HFF-Myc (cell line): ENCODE data around the gene FIG4.
"Not testable (repeated sequence)": the region's sequence is repeated elsewhere in the genome, so short reads cannot be mapped to it uniquely, and the experiment has no call there.

ENCODE experiments used
- DNase-seq: peaks from one replicate; pipeline ENCODE4 v3.0.0-alpha.2; 2011; ENCODE audit warnings: low read depth; ENCODE audit errors: extremely low read depth
- H3K4me3 ChIP-seq: replicated peaks from 2 replicates; pipeline ENCODE4 v1.5.1; 2011; ENCODE audit warnings: low read depth, mild to moderate bottlenecking, control low read depth, low read length
- TF ChIP-seq, protein P1 (sequence below): IDR thresholded peaks from 2 replicates; pipeline ENCODE4 v1.5.1; 2012; ENCODE audit warnings: mild to moderate bottlenecking, low read depth, low read length, control low read depth; ENCODE audit errors: missing control alignments

FIG4 gene

DNA sequence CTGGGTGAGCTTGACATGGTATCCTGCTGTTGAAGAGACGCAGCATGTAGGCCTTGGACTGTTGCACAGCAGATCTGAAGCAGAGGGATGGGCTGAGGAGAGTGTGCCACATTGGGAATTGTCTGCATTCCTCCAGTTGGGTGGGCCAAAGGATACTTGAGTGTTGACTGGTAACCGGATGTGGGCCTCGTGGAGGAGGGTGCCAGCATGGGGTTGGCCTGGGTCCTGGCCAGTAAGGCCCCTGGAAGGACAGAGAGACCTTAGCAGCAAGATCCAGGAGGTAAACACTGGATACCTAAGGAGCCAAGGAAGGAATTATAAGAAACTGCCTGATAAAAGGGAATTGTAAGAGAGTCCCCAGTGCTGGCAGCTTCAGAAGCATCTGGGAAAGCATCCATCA is 76.9 kb downstream of the FIG4 start:
- DNase-seq = no peak
- H3K4me3 ChIP-seq = no peak overlapping the region
- TF ChIP-seq, protein P1, sequence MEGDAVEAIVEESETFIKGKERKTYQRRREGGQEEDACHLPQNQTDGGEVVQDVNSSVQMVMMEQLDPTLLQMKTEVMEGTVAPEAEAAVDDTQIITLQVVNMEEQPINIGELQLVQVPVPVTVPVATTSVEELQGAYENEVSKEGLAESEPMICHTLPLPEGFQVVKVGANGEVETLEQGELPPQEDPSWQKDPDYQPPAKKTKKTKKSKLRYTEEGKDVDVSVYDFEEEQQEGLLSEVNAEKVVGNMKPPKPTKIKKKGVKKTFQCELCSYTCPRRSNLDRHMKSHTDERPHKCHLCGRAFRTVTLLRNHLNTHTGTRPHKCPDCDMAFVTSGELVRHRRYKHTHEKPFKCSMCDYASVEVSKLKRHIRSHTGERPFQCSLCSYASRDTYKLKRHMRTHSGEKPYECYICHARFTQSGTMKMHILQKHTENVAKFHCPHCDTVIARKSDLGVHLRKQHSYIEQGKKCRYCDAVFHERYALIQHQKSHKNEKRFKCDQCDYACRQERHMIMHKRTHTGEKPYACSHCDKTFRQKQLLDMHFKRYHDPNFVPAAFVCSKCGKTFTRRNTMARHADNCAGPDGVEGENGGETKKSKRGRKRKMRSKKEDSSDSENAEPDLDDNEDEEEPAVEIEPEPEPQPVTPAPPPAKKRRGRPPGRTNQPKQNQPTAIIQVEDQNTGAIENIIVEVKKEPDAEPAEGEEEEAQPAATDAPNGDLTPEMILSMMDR = no peak

DNA sequence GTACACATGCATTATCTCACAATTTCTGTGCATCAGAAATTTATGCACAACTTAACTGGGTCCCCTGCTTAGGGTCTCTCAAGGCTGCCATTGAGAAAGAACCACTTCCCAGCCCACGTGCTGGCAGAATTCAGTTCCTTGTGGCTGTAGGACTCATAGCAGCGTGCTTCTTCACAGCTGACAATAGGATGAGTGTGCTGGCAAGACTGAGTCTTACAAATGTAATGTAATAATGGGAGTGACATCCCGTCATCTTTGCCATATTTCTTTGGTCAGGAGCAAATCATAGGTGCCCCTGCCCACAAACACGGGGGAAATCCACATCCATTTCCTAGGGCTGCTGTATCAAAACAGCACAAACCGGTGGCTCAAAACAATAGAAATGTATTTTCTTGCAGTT is 77.4 kb downstream of the FIG4 start:
- no peak for DNase-seq
- TF ChIP-seq, protein P1 = no peak
- no peak overlapping the region for H3K4me3 ChIP-seq

DNA sequence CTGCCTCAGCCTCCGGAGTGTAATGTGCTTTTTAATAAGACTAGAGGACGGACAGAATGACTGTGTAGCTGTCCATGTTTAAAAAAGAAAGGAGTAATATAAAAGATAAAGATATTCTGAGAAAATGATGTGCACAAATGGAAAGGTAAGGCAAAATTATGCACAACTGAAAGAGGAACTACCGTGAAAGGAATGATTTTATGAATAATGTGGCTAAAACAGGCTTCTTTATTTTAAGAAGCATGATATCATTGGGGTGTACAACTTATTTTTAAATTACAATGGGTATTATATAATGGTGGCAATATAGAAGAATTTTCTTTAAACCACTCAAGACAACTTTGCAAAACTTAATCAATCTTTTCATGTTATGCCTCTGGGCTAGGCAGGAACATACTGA is 78.1 kb downstream of the FIG4 start:
- H3K4me3 ChIP-seq = no peak overlapping the region
- DNase-seq = no peak
- TF ChIP-seq, protein P1 = no peak

DNA sequence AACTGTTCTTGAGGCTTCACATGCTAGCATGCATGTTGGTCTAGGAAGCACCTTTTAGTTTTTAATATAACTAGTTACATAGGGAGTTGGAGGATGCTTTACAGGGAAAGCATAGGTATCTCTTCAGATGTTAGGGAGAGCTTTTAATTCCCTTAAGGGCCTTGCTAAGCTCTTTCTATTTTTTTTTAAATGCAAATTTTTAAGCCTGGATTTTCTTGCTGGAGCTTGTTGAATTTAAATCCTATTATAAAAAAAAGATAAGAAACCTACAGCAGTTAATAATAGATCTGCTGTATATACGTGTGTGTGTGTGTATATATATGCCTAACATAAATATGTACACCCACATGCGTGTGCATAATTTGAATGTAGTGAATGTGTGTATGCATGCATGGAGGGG is 79.0 kb downstream of the FIG4 start:
- no peak overlapping the region for H3K4me3 ChIP-seq
- TF ChIP-seq, protein P1 = no peak
- DNase-seq = no peak

DNA sequence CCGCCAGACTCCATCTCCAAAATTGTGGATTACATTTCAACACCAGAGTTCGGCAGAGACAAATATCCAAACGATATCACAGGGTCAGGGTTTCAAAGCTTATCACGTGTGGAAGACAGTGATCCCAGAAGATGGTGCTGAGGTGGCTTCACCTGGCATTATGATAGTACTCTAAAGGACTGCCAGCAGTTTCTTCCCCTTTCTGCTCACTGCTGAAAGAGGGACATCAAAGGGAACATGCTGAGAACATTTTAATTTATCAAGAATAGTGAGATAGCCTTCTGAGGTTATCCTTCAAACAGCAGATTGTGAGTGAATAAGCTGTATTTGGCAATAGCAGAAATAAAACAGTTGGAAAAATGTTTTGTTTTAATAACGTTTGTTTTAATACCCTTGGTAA is 79.7 kb downstream of the FIG4 start:
- DNase-seq = no peak
- H3K4me3 ChIP-seq = no peak overlapping the region
- TF ChIP-seq, protein P1 = no peak

DNA sequence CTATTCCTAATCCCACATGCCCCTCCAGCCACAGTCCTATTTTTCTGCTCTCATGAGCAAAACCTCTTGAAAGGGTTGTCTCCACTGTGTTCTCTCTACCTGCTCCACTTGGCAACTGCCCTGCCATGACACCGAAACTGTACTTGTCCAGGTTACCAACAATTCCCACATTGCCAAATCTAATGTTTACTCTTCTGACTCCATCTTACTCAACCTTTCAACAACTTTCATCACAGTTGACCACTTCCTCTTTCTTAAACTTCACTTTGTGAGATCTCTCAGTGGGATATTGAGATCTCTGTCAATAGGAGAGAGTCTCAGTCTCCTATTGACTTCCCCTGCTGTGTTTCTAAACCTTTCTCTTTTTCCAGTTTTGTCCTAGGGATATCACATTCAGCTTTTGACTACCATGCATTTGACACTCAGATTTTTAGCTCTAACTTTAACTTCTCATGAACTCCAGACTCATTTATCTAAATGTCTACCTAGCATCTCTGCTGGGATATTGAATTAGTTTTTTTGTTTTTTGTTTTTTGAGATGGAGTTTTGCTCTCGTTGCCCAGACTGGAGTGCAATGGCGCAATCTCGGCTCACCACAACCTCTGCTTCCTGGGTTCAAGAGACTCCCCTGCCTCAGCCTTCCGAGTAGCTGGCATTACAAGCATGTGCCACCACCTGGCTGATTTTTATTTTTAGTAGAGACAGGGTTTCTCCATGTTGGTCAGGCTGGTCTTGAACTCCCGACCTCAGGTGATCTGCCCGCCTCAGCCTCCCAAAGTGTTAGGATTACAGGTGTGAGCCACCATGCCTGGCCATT is 81.1 kb downstream of the FIG4 start:
- not testable (repeated sequence) for H3K4me3 ChIP-seq, DNase-seq

DNA sequence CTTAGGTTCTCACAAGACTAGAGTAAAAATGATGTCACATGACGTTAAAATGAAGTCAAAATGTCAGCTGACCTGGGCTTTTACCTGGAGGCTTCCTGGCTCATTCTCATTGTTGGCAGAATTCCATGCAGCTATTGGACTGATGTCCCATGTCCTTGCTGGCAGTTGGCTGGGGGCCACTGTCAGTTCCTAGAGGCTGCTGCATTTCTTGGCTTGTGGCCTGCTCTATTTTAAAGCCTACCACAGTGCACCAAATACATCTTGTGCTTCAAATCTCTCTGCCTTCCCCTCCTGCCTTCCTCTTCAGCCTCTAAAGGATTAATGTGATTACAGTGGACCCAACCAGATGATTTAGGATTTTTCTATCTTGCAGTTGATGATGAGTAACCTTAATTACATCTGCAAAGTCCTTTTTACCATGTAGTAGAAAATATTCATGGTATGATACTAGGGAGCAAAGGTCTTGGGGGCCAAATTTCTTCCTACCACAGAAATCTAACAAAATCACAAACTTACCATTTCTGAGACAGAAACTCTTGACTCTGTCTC is 81.9 kb downstream of the FIG4 start:
- no peak overlapping the region for H3K4me3 ChIP-seq
- TF ChIP-seq, protein P1 = no peak
- no peak for DNase-seq
